Measurements from ENCODE around the gene SPATA19.

The SPATA19 gene

DNA sequence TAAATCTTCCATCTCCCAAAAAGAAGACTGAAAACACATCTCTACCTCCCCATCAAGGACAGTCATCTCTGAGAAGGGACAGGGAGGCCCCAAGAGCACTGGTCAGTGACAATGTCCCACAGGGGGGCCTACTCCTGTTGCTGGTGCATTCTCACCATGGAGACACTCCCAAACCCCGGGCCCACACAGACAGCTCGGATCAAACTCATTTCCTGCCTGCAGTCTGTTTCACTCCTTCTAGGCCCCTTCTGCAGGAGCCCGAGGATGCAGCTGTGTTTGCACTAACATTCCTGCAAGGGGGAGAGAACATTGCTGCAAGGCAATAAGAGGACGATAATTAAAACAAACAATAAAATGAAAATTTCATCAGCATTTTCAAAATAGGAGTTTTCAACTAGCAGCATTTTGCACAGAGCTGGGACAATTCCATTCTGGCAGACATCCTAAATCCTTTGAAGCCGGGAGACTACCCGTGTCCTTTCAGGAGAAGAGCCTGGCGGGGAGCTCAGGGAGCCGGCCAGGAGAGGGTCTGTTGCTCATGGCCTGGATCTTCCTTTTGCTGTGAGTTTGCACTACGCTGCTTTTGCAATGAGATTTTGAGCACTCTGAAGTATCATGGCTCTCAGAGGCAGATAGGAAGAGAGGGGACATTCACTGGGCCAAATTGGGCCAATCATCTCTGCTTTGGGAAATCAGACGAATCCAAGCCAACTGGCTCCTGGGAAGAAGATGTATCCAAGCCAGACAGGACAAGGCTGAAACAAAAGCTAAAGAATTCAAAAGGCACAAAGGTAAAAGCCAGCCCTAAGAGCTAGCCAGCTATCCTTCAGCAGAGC, 33.2 kb downstream of the SPATA19 start:
- Histone ChIP-seq H3K9me3 (replicated peaks; ENCODE audit: low read length) (peaks cover 21% of the 10 kb centered on the region), H3K4me2 (ENCODE audit: low read length) (no peak overlapping the region), H3K27me3 (ENCODE audit: control insufficient read depth, insufficient read depth, low read length) (no peaks in the 10 kb centered on the region), H3K36me3 (ENCODE audit: insufficient read depth, low read length) (no peaks in the 10 kb centered on the region), H3K4me3 (ENCODE audit: low read length) (no peak overlapping the region), H3K4me1 (ENCODE audit: control insufficient read depth, insufficient read depth, low read length) (no peaks in the 10 kb centered on the region), H3K9ac (ENCODE audit: low read depth, low read length) (no peak overlapping the region)

DNA sequence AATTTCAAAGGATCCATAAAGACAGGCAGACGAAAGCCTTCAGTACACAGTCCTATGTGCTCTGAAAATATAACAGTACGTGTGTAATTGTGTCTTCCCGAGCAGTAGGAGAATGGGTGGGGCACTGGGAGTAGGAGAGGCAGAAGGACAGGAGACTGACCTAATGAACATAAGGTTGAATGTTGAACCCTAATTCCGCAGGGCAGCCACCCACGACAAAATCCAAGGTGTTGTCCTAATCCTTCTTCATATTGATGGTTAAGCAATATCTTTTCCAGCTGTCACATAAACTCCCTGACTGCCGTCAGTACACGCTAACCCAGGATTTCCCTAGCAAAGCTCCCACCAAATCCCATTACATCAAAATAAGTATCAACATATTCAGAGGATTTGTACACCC, 34.5 kb downstream of the SPATA19 start:
- peaks cover 21% of the 10 kb centered on the region for H3K9me3 ChIP-seq (replicated peaks; ENCODE audit: low read length)
- H3K9ac ChIP-seq (ENCODE audit: low read depth, low read length) = no peak overlapping the region
- no peaks in the 10 kb centered on the region for H3K27me3 ChIP-seq (ENCODE audit: control insufficient read depth, insufficient read depth, low read length)
- no peaks in the 10 kb centered on the region for H3K4me1 ChIP-seq (ENCODE audit: control insufficient read depth, insufficient read depth, low read length)
- no peaks in the 10 kb centered on the region for H3K36me3 ChIP-seq (ENCODE audit: insufficient read depth, low read length)
- no peak overlapping the region for H3K4me2 ChIP-seq (ENCODE audit: low read length)
- no peak overlapping the region for H3K4me3 ChIP-seq (ENCODE audit: low read length)

DNA sequence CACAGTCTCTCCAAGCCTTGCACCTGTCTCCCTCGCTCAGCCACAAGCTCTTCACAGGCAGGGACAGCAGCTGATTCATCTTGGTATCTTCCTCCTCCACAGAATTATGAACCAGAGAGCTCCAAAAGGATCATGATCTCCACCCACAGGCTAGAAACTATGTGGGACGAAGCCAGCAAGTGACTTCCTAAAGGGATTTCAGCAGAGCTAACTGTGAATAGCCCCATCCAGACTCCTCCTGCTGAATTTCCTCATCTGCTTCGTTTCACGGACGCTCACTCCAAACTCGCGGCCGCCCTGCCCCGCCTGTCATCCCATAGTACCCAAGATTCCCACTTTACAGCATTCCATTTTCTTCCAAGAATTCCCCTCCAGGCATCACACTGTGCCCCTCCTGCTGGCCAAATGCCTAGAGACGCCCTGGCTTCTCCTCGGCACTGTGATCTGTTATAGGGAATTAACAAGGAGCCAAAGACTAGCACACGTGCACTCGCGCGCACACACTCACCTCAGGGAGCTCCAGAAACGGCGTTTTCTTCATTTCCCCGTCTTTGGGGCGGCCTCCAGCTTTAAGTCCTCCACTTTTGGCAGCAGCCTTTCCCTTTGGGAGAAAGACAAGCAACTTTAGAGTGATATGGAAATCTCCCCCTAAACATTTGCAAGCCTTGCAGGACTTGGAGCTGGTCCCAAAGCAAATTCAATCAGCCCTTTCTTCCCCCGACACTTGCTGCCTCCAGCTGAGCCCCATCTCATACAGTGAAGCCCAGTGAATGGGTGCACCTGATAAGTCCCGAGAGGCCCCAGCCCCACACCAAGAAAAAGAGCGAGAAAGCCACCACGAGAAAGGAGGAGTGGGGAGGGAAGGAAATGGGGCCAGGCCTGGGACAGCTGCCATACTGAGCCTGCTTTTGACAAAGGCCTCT, 35.5 kb downstream of the SPATA19 start:
- Histone ChIP-seq H3K4me2 (ENCODE audit: low read length) (no peak overlapping the region), H3K9ac (ENCODE audit: low read depth, low read length) (no peak overlapping the region), H3K27me3 (ENCODE audit: control insufficient read depth, insufficient read depth, low read length) (no peaks in the 10 kb centered on the region), H3K9me3 (replicated peaks; ENCODE audit: low read length) (peaks cover 18% of the 10 kb centered on the region), H3K36me3 (ENCODE audit: insufficient read depth, low read length) (no peaks in the 10 kb centered on the region), H3K4me3 (ENCODE audit: low read length) (no peak overlapping the region), H3K4me1 (ENCODE audit: control insufficient read depth, insufficient read depth, low read length) (no peaks in the 10 kb centered on the region)

DNA sequence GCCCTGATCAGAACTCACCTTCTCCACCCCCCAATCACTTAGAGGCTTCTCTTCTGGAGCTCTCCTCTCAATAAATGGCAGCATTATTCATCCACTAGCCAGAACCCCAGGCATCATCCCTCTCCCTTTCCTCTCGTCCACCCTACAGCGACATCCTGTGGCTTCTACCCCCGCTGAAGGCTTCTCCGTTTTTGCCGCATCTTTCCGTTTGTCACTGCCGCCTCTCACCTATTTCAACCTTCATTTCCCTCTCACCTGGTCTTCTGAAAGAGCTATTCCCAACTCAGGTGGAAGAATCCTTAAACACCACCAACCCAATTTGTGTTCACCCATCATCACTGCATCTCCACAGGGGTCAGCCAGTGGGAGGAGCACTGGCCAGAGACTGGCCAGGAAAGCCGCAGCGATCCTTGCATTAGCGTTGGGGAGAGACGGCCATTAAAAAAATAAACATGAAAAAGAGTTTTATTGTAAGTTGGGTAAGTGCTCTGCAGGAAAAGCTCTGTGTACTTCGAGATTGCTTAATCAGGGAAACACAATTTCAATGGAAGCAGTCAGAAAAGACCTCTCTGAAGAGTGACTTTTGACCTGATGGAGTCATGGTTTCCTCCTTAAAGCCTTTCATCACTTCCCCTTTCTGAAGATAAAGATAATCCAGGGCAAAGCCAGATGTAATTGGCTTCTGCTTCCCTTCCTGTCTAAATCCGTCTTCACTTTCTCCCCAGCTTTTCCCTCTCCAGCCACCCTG, 36.7 kb downstream of the SPATA19 start:
- peaks cover 18% of the 10 kb centered on the region for H3K9me3 ChIP-seq (replicated peaks; ENCODE audit: low read length)
- no peaks in the 10 kb centered on the region for H3K27me3 ChIP-seq (ENCODE audit: control insufficient read depth, insufficient read depth, low read length)
- no peaks in the 10 kb centered on the region for H3K36me3 ChIP-seq (ENCODE audit: insufficient read depth, low read length)
- H3K9ac ChIP-seq (ENCODE audit: low read depth, low read length) = no peak overlapping the region
- H3K4me2 ChIP-seq (ENCODE audit: low read length) = no peak overlapping the region
- no peaks in the 10 kb centered on the region for H3K4me1 ChIP-seq (ENCODE audit: control insufficient read depth, insufficient read depth, low read length)
- H3K4me3 ChIP-seq (ENCODE audit: low read length) = no peak overlapping the region

DNA sequence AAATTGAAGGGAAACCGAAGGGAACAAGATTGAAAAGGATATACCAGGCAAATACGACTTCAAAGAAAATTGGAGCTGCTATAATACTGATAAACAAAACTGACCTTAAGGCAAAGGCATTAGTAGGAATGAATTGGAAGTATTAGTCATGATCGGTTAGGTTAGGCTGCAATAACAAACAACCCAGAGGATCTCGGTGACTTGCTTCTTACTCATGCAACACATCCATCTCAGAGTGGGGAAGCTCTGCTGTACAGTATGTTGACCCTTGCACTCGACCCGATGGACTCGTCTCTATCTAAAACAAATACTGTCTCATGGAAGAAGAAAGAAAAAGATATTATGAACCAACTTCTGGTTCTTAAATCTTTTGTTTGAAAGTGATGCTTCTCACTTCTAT, 42.3 kb downstream of the SPATA19 start:
- H3K9ac ChIP-seq (ENCODE audit: low read depth, low read length) = no peak overlapping the region
- no peaks in the 10 kb centered on the region for H3K27me3 ChIP-seq (ENCODE audit: control insufficient read depth, insufficient read depth, low read length)
- no peaks in the 10 kb centered on the region for H3K4me1 ChIP-seq (ENCODE audit: control insufficient read depth, insufficient read depth, low read length)
- peaks cover 20% of the 10 kb centered on the region for H3K9me3 ChIP-seq (replicated peaks; ENCODE audit: low read length)
- no peak overlapping the region for H3K4me2 ChIP-seq (ENCODE audit: low read length)
- no peak overlapping the region for H3K4me3 ChIP-seq (ENCODE audit: low read length)
- no peaks in the 10 kb centered on the region for H3K36me3 ChIP-seq (ENCODE audit: insufficient read depth, low read length)

DNA sequence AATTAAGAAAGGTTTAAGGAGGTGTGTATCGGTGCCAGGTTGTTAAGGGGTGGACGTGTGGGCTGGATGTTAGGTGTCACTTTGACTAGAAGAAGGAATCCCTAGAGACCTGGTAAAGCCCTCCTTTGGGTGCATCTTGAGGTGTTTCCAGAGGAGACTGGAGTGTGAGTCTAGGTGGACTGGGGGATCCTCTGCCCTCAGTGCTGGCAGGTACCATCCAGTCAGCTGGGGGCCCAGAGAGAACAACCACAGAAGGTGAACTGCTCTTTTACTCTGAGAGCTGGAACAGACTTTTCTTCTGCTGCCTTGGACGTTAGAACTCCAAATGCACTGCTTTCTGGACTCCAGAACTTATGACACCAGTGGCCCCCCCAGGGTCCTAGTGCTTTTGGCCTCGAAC, 44.0 kb downstream of the SPATA19 start:
- Histone ChIP-seq H3K4me1 (ENCODE audit: control insufficient read depth, insufficient read depth, low read length) (no peaks in the 10 kb centered on the region), H3K4me3 (ENCODE audit: low read length) (no peak overlapping the region), H3K27me3 (ENCODE audit: control insufficient read depth, insufficient read depth, low read length) (no peaks in the 10 kb centered on the region)

DNA sequence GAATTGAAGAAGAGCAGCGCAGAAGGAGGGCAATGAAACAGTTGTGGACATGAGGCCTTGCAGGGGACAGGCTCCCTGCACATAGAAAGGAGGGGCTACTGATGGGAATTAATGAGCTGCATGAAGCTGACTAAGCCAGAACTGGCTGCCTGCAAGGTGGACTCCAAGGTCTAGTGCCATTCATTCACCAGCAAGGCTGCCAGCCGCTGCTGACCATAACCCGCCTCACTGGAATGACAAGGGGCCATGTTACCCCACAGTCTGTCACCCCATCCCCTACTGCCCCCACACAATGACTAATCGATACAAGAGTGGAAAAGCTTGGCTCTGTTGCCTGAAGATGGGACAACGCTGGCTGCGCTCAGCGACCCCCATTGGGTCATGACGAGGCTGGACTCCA, 44.6 kb downstream of the SPATA19 start:
- peaks cover 23% of the 10 kb centered on the region for H3K9me3 ChIP-seq (replicated peaks; ENCODE audit: low read length)
- no peaks in the 10 kb centered on the region for H3K36me3 ChIP-seq (ENCODE audit: insufficient read depth, low read length)
- no peaks in the 10 kb centered on the region for H3K27me3 ChIP-seq (ENCODE audit: control insufficient read depth, insufficient read depth, low read length)
- no peak overlapping the region for H3K4me2 ChIP-seq (ENCODE audit: low read length)
- H3K4me3 ChIP-seq (ENCODE audit: low read length) = no peak overlapping the region
- no peaks in the 10 kb centered on the region for H3K4me1 ChIP-seq (ENCODE audit: control insufficient read depth, insufficient read depth, low read length)
- H3K9ac ChIP-seq (ENCODE audit: low read depth, low read length) = no peak overlapping the region

More for the DNA sequence above, 44.0 kb downstream of the SPATA19 start:
- Histone ChIP-seq H3K9ac (ENCODE audit: low read depth, low read length) (no peak overlapping the region), H3K4me2 (ENCODE audit: low read length) (no peak overlapping the region), H3K36me3 (ENCODE audit: insufficient read depth, low read length) (no peaks in the 10 kb centered on the region), H3K9me3 (replicated peaks; ENCODE audit: low read length) (peaks cover 20% of the 10 kb centered on the region)

DNA sequence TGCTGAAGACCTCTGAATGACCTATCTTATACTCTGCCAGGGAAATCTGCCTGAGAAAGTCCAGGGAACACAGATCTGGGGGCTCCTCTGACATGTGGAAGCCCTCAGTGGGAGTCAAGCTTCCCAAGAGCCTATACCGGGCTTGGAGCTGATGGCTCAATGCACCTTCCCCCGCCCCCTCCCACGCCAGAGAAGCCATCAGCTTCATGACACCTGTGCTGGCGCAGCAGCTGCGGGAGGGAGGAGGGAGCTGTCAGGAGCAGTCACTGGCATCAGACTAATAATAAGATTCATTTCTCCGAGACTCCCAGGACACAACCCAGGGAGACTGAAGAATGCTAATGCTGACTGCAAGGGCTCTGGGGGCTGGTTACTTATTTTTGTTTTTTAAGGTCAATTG, 47.8 kb downstream of the SPATA19 start:
- peaks cover 30% of the 10 kb centered on the region for H3K9me3 ChIP-seq (replicated peaks; ENCODE audit: low read length)
- H3K27me3 ChIP-seq (ENCODE audit: control insufficient read depth, insufficient read depth, low read length) = no peaks in the 10 kb centered on the region
- H3K36me3 ChIP-seq (ENCODE audit: insufficient read depth, low read length) = no peaks in the 10 kb centered on the region
- H3K4me3 ChIP-seq (ENCODE audit: low read length) = no peak overlapping the region
- H3K4me2 ChIP-seq (ENCODE audit: low read length) = no peak overlapping the region
- no peak overlapping the region for H3K9ac ChIP-seq (ENCODE audit: low read depth, low read length)
- H3K4me1 ChIP-seq (ENCODE audit: control insufficient read depth, insufficient read depth, low read length) = no peaks in the 10 kb centered on the region

DNA sequence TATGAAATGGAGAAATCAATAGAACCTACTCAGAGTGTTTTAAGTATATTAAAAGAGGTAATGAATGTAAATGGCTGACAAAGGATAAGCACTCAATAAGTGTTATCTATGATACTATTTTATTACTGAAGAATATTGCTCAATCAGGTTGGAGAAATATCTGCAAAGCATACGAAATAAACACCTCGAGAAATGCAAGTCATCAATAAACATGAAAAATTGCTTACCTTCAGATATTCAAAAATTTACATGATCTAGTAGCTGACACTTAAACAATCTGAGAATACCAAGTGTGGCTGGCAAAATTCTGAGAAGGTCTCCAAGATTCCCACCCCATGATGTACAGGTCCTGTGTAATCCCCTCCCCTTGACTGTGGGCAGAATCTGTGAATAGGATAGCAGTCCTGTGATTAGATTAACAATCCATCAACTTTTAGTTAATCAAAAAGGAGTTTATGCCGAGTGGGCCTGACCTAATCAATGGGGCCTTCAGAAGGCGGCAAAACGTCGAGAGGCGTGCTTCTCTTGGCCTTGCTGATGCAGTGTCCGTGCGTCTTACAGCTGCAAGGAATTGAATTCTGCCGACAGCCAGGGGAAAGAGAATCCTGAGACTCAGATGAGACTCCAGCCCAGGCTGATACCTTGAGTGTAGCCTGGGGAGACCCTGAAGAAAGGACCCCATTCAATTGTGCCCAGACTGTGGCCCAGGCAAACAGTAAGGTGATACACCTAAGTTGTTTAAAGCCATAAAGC, 49.1 kb downstream of the SPATA19 start:
- Histone ChIP-seq H3K9ac (ENCODE audit: low read depth, low read length) (no peak overlapping the region), H3K4me3 (ENCODE audit: low read length) (no peak overlapping the region), H3K27me3 (ENCODE audit: control insufficient read depth, insufficient read depth, low read length) (no peaks in the 10 kb centered on the region), H3K4me2 (ENCODE audit: low read length) (no peak overlapping the region), H3K36me3 (ENCODE audit: insufficient read depth, low read length) (no peaks in the 10 kb centered on the region), H3K4me1 (ENCODE audit: control insufficient read depth, insufficient read depth, low read length) (no peaks in the 10 kb centered on the region), H3K9me3 (replicated peaks; ENCODE audit: low read length) (peaks cover 30% of the 10 kb centered on the region)

DNA sequence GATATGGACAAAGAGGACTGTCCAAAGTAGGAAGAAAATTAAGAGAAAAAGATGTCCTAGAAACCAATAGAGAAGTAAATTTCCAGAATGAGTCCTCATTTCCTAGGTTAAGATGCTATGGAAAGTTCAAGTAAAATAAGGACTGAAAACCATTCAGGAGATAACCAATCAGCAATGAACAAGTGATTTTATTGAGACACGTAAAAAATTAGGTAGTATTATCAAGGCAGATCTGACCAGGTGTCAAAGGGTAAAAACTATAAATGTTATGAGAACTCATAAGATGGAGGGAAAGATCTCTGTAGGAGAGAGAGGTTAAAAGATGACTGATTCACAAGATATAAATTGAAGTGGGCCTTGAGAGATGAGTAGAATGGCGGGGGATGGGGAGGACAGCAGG, 50.2 kb downstream of the SPATA19 start:
- Histone ChIP-seq H3K4me3 (ENCODE audit: low read length) (no peak overlapping the region), H3K4me2 (ENCODE audit: low read length) (no peak overlapping the region), H3K9me3 (replicated peaks; ENCODE audit: low read length) (peaks cover 28% of the 10 kb centered on the region), H3K27me3 (ENCODE audit: control insufficient read depth, insufficient read depth, low read length) (no peaks in the 10 kb centered on the region), H3K4me1 (ENCODE audit: control insufficient read depth, insufficient read depth, low read length) (no peaks in the 10 kb centered on the region), H3K36me3 (ENCODE audit: insufficient read depth, low read length) (no peaks in the 10 kb centered on the region), H3K9ac (ENCODE audit: low read depth, low read length) (no peak overlapping the region)

DNA sequence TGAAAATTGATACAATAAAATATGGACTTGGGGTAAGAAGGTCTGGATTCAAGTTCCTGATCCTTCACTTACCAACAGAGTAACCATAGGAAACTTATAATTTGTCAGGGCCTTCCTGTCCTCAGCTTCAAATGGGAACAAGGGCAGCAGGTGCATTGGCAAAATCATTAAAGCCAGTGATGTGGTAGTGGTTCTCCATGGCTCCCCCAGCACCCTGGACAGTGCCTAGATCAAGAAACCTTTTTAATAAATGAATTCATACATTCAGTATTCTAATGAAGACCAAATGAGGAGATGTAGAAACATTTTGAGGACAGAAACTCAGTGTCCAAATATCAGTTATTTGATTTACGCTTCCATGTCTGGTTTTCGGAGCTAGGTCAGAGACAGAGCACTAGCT, 51.1 kb downstream of the SPATA19 start:
- peaks cover 23% of the 10 kb centered on the region for H3K9me3 ChIP-seq (replicated peaks; ENCODE audit: low read length)
- H3K4me3 ChIP-seq (ENCODE audit: low read length) = no peak overlapping the region
- no peaks in the 10 kb centered on the region for H3K4me1 ChIP-seq (ENCODE audit: control insufficient read depth, insufficient read depth, low read length)
- H3K4me2 ChIP-seq (ENCODE audit: low read length) = no peak overlapping the region
- no peaks in the 10 kb centered on the region for H3K36me3 ChIP-seq (ENCODE audit: insufficient read depth, low read length)
- H3K9ac ChIP-seq (ENCODE audit: low read depth, low read length) = no peak overlapping the region
- no peaks in the 10 kb centered on the region for H3K27me3 ChIP-seq (ENCODE audit: control insufficient read depth, insufficient read depth, low read length)

All from skeletal muscle satellite cell (primary cell).